ENCODE measurements around the gene GOLIM4. TPM values are rescaled to one million over a fixed set of nuclear protein-coding genes. Genes with fewer than 3 reads are reported as not detected.

The GOLIM4 gene
- total and polyA plus RNA-seq, 2 of the 13 experiments (the other 11 are each of a cell fraction or from before 2014, with no cell fraction given), result 10.9 to 47.7 TPM

- TF ChIP-seq SMAD3 (CRISPR knock-in tag; IDR thresholded peaks at IDR 0.05) (peak; percentile 39; the same call in 1 of the 2 replicates), TARDBP (CRISPR knock-in tag; IDR thresholded peaks at IDR 0.05) (peak; percentile 83), GATA4 (IDR thresholded peaks at IDR 0.05; ENCODE audit: borderline replicate concordance, low read depth) (no peak), PCBP1 (IDR thresholded peaks at IDR 0.05; ENCODE audit: borderline replicate concordance, low read depth, low read length) (0 out of 2 replicates have a peak, but pooled peaks have one; percentile 49), PPARG (CRISPR knock-in tag; conservative IDR thresholded peaks at IDR 0.05) (no peak), ZEB1 (IDR thresholded peaks at IDR 0.05; ENCODE audit: insufficient replicate concordance, low read depth) (no peak), ZNF792 (CRISPR knock-in tag; IDR thresholded peaks at IDR 0.05) (no peak), RFX3 (CRISPR knock-in tag; IDR thresholded peaks at IDR 0.05) (no peak), GMEB1 (CRISPR knock-in tag; IDR thresholded peaks at IDR 0.05; ENCODE audit: borderline replicate concordance) (no peak; the same call in 1 of the 2 replicates), SALL1 (CRISPR knock-in tag; IDR thresholded peaks at IDR 0.05) (peak; percentile 90), NFIC (IDR thresholded peaks at IDR 0.05; ENCODE audit: low read length) (no peak), EP300 (IDR thresholded peaks at IDR 0.05; ENCODE audit: low read depth in 2 of 2, low read length in 2 of 2) (0 out of 4 replicates have a peak, but pooled peaks of 1 of the 2 experiments have one; percentile 17), EP300 (CRISPR knock-in tag; IDR thresholded peaks at IDR 0.05; ENCODE audit: borderline replicate concordance) (no peak), ZBTB39 (CRISPR knock-in tag; IDR thresholded peaks at IDR 0.05) (no peak), ZNF18 (CRISPR knock-in tag; IDR thresholded peaks at IDR 0.05; ENCODE audit: insufficient replicate concordance) (peak; percentile 86), ZNF337 (CRISPR knock-in tag; IDR thresholded peaks at IDR 0.05; ENCODE audit: borderline replicate concordance, low read depth) (peak; percentile 69), DMTF1 (CRISPR knock-in tag; IDR thresholded peaks at IDR 0.05) (no peak), ZNF367 (CRISPR knock-in tag; IDR thresholded peaks at IDR 0.05; ENCODE audit: borderline replicate concordance) (0 out of 2 replicates have a peak, but pooled peaks have one; percentile 25)
Measured at GRCh38 chr3:168095611-168096209, at the start of gene GOLIM4 (continued).

All from HepG2 (cell line).